HepG2 (cell line): ENCODE measurements around the gene VPS54. TPM values are rescaled to one million over a fixed set of nuclear protein-coding genes. Genes with fewer than 3 reads are reported as not detected.
A peak's percentile ranks its signal among the peaks of the same experiment; 100 is the strongest.

ENCODE experiments used
- CBFB ChIP-seq: sonication (generic); formaldehyde crosslinking; IDR thresholded peaks from 2 replicates; pipeline ENCODE4 v1.4.0; 2020; ENCODE audit warnings: missing genetic modification reagents
- CHD2 ChIP-seq: IDR thresholded peaks from 2 replicates; pipeline ENCODE4 v1.6.1; 2011; ENCODE audit warnings: low read depth, low read length, improper control_type of control experiment
- KDM5B ChIP-seq: sonication (generic); formaldehyde crosslinking; IDR thresholded peaks from 2 replicates; pipeline ENCODE4 v1.4.0; 2020; ENCODE audit warnings: missing genetic modification reagents, mild to moderate bottlenecking, borderline replicate concordance
- KLF16 ChIP-seq, 2 experiments: sonication (generic) in 1 of 2; formaldehyde crosslinking in 1 of 2; IDR thresholded peaks; 2 replicates each; pipeline versions ENCODE4 v1.6.1 to v1.8.0; 2016 to 2023; ENCODE audit warnings: missing genetic modification reagents in 2 of 2, missing compliant biosample characterization in 1 of 2
- MBD4 ChIP-seq: IDR thresholded peaks from 2 replicates; pipeline ENCODE4 v1.6.1; 2012; ENCODE audit warnings: low read length, inconsistent platforms, borderline replicate concordance
- MTF2 ChIP-seq: sonication (generic); formaldehyde crosslinking; IDR thresholded peaks from 2 replicates; pipeline ENCODE4 v1.5.0; 2020; ENCODE audit warnings: missing genetic modification reagents, borderline replicate concordance
- RXRB ChIP-seq: IDR thresholded peaks from 2 replicates; pipeline ENCODE4 v1.6.1; 2016; ENCODE audit warnings: borderline replicate concordance, missing genetic modification reagents, missing compliant biosample characterization
- polyA plus RNA-seq, 8 experiments: library from polyadenylated mRNA; depleted of rRNA in 3 of 8; stranded (reverse) in 7 of 8; unstranded in 1 of 8; fragments of >200 nt; fragmentation: Illumina TruSeq in 4 of 8; extraction: Trizol in 4 of 8; gene quantifications; 2 replicates each; pipeline versions ENCODE4 v1.2.1 to v1.2.3, GENCODE V29; 2011 to 2016; ENCODE audit warnings: low read depth in 4 of 8, missing spikeins in 1 of 8, mixed read lengths in 1 of 8; ENCODE audit not compliant: insufficient read depth in 1 of 8
- total RNA-seq, 5 experiments: library from RNA; depleted of rRNA; stranded (reverse); fragments of >200 nt; fragmentation: Illumina TruSeq; extraction: Trizol; gene quantifications; 2 replicates each; pipeline ENCODE4 v1.2.3, GENCODE V29; 2016; ENCODE audit warnings: low read depth in 1 of 5
- TF ChIP-seq, protein P1 (sequence below): sonication (generic); formaldehyde crosslinking; IDR thresholded peaks from 2 replicates; pipeline ENCODE4 v1.4.0; 2020; ENCODE audit warnings: missing genetic modification reagents
- TF ChIP-seq, protein P2 (sequence below): sonication (generic); formaldehyde crosslinking; IDR thresholded peaks from 2 replicates; pipeline ENCODE4 v1.4.0; 2020; ENCODE audit warnings: missing genetic modification reagents
- TF ChIP-seq, protein P3 (sequence below): sonication (generic); formaldehyde crosslinking; conservative IDR thresholded peaks from 2 replicates; pipeline ENCODE4 v1.8.0; 2022; ENCODE audit warnings: mild to moderate bottlenecking, moderate library complexity, missing genetic modification reagents
- TF ChIP-seq, protein P4 (sequence below): sonication (generic); formaldehyde crosslinking; IDR thresholded peaks from 2 replicates; pipeline ENCODE4 v1.5.1; 2020; ENCODE audit warnings: mild to moderate bottlenecking, missing genetic modification reagents, borderline replicate concordance
- TF ChIP-seq, protein P5 (sequence below): IDR thresholded peaks from 2 replicates; pipeline ENCODE4 v1.6.1; 2016; ENCODE audit warnings: missing genetic modification reagents, missing compliant biosample characterization
- TF ChIP-seq, protein P6 (sequence below): conservative IDR thresholded peaks from 2 replicates; pipeline ENCODE4 v1.6.1; 2018; ENCODE audit warnings: missing genetic modification reagents
- TF ChIP-seq, protein P7 (sequence below): IDR thresholded peaks from 2 replicates; pipeline ENCODE4 v1.6.1; 2016; ENCODE audit warnings: low read depth

The VPS54 gene
- total and polyA plus RNA-seq, 2 of the 13 experiments (the other 11 are each of a cell fraction or from before 2014, with no cell fraction given), result 64.7 to 77.5 TPM

DNA sequence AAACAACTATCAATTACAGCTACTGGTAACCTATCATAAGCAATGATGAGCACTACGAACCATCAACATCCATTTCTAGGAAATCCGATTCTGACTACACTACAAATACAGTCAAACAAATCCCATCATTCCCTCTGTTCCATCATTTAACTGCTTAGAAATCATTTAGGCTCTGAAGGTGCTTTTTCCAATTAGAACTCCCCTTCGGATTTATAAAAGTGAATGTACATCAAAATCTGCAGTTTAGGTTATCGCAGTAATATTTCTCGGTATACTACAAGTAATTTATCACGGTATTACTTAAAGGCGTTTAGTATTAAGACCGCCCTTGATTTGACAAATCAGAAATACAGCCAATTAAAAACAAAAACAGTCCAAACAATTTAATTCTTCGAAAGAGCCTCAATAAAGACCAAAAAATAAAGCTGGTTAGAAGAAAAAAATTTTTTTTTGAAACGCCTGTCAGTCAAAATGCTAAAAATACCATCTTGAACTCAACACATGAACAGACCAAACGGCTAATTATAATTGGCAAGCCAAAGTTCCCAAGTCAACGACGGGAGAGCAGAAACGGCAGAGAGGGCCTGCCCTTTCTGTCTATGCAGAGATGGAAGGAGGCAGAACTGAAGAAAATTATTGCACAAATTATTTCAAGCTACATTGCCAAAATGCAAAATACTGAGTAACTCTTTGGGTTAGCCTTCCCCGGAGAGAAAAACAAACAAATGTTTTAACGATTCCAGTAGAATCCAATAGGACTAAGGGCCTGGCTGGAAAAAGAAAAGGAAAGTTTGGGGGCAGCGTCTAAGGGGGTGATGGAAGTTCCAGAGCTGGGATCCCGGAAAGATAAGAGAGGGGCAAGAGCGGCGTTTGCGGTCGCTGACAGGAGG lies 1.2 kb downstream of the VPS54 start (continued):
- TF ChIP-seq, protein P1, sequence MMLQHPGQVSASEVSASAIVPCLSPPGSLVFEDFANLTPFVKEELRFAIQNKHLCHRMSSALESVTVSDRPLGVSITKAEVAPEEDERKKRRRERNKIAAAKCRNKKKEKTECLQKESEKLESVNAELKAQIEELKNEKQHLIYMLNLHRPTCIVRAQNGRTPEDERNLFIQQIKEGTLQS (CRISPR knock-in tag), result no peak
- TF ChIP-seq, protein P2, sequence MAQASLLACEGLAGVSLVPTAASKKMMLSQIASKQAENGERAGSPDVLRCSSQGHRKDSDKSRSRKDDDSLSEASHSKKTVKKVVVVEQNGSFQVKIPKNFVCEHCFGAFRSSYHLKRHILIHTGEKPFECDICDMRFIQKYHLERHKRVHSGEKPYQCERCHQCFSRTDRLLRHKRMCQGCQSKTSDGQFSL (CRISPR knock-in tag), result no peak
- TF ChIP-seq, protein P3, sequence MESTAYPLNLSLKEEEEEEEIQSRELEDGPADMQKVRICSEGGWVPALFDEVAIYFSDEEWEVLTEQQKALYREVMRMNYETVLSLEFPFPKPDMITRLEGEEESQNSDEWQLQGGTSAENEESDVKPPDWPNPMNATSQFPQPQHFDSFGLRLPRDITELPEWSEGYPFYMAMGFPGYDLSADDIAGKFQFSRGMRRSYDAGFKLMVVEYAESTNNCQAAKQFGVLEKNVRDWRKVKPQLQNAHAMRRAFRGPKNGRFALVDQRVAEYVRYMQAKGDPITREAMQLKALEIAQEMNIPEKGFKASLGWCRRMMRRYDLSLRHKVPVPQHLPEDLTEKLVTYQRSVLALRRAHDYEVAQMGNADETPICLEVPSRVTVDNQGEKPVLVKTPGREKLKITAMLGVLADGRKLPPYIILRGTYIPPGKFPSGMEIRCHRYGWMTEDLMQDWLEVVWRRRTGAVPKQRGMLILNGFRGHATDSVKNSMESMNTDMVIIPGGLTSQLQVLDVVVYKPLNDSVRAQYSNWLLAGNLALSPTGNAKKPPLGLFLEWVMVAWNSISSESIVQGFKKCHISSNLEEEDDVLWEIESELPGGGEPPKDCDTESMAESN (CRISPR knock-in tag), result 0 out of 2 replicates have a peak, but pooled peaks have one; percentile 41
- no peak for TF ChIP-seq RXRB (CRISPR knock-in tag)
- TF ChIP-seq, protein P4, sequence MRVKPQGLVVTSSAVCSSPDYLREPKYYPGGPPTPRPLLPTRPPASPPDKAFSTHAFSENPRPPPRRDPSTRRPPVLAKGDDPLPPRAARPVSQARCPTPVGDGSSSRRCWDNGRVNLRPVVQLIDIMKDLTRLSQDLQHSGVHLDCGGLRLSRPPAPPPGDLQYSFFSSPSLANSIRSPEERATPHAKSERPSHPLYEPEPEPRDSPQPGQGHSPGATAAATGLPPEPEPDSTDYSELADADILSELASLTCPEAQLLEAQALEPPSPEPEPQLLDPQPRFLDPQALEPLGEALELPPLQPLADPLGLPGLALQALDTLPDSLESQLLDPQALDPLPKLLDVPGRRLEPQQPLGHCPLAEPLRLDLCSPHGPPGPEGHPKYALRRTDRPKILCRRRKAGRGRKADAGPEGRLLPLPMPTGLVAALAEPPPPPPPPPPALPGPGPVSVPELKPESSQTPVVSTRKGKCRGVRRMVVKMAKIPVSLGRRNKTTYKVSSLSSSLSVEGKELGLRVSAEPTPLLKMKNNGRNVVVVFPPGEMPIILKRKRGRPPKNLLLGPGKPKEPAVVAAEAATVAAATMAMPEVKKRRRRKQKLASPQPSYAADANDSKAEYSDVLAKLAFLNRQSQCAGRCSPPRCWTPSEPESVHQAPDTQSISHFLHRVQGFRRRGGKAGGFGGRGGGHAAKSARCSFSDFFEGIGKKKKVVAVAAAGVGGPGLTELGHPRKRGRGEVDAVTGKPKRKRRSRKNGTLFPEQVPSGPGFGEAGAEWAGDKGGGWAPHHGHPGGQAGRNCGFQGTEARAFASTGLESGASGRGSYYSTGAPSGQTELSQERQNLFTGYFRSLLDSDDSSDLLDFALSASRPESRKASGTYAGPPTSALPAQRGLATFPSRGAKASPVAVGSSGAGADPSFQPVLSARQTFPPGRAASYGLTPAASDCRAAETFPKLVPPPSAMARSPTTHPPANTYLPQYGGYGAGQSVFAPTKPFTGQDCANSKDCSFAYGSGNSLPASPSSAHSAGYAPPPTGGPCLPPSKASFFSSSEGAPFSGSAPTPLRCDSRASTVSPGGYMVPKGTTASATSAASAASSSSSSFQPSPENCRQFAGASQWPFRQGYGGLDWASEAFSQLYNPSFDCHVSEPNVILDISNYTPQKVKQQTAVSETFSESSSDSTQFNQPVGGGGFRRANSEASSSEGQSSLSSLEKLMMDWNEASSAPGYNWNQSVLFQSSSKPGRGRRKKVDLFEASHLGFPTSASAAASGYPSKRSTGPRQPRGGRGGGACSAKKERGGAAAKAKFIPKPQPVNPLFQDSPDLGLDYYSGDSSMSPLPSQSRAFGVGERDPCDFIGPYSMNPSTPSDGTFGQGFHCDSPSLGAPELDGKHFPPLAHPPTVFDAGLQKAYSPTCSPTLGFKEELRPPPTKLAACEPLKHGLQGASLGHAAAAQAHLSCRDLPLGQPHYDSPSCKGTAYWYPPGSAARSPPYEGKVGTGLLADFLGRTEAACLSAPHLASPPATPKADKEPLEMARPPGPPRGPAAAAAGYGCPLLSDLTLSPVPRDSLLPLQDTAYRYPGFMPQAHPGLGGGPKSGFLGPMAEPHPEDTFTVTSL, result peak; percentile 33; the same call in 1 of the 2 replicates
- TF ChIP-seq MBD4, result peak; percentile 62; the same call in 1 of the 2 replicates
- TF ChIP-seq, protein P5, sequence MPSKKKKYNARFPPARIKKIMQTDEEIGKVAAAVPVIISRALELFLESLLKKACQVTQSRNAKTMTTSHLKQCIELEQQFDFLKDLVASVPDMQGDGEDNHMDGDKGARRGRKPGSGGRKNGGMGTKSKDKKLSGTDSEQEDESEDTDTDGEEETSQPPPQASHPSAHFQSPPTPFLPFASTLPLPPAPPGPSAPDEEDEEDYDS (CRISPR knock-in tag), result peak; percentile 53
- TF ChIP-seq KLF16 (CRISPR knock-in tag; IDR thresholded peaks at IDR 0.05), result no peak
- TF ChIP-seq CHD2, result no peak
- TF ChIP-seq, protein P6, sequence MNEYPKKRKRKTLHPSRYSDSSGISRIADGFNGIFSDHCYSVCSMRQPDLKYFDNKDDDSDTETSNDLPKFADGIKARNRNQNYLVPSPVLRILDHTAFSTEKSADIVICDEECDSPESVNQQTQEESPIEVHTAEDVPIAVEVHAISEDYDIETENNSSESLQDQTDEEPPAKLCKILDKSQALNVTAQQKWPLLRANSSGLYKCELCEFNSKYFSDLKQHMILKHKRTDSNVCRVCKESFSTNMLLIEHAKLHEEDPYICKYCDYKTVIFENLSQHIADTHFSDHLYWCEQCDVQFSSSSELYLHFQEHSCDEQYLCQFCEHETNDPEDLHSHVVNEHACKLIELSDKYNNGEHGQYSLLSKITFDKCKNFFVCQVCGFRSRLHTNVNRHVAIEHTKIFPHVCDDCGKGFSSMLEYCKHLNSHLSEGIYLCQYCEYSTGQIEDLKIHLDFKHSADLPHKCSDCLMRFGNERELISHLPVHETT (CRISPR knock-in tag), result no peak
- no peak for TF ChIP-seq CBFB (CRISPR knock-in tag)
- TF ChIP-seq KDM5B (CRISPR knock-in tag), result no peak
- TF ChIP-seq, protein P7, sequence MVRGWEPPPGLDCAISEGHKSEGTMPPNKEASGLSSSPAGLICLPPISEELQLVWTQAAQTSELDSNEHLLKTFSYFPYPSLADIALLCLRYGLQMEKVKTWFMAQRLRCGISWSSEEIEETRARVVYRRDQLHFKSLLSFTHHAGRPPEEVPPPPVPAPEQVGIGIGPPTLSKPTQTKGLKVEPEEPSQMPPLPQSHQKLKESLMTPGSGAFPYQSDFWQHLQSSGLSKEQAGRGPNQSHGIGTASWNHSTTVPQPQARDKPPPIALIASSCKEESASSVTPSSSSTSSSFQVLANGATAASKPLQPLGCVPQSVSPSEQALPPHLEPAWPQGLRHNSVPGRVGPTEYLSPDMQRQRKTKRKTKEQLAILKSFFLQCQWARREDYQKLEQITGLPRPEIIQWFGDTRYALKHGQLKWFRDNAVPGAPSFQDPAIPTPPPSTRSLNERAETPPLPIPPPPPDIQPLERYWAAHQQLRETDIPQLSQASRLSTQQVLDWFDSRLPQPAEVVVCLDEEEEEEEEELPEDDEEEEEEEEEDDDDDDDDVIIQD (CRISPR knock-in tag), result peak; percentile 44
- no peak for TF ChIP-seq MTF2
